Medulla oblongata (tissue), 1 donor: Measurements from ENCODE around the gene ACTN1.

Experiments used
- DNase-seq: peaks from one replicate; pipeline ENCODE4 v3.0.0-alpha.2; 2015; ENCODE audit errors: extremely low spot score

The ACTN1 gene

GRCh38 chr14:68888883-68889282, 90.2 kb downstream of the ACTN1 start:
- DNase-seq: no peak

DNA sequence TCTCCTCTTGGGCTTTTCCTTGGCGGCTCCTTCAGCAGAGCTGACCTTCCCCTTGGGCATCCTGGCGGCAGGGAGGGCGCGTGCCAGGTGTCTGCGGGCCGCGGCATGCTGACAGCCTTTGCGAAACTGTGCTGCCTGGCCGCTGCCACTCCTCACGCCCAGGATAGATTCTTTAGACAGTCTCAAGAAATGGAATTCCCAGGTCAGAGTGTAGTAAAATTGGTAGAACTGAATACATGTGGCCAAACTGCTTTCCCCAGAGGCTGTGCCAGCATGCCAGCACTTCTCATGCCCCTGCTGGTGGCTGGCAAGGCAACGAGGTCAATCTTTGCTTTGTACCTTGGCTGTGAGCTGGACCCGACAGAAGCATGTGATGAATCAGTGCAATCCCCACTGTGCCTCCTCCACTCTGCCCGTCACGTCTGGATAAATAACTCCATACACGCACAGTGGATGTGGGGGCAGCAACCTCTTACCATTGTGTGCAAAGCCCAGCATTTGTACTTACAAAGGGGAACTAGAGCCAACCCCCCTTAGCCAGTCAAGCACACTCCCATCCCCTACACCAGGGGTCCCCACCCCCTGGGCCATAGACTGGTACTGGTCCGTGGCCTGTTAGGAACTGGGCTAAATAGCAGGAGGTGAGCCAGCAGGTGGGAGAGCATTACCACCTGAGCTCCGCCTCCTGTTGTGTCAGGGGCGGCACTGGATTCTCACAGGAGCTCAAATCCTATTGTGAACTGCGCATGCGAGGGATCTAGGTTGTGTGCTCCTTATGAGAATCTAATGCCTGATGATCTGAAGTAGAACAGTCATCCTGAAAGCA, 90.9 kb downstream of the ACTN1 start:
- DNase-seq: no peak

DNA sequence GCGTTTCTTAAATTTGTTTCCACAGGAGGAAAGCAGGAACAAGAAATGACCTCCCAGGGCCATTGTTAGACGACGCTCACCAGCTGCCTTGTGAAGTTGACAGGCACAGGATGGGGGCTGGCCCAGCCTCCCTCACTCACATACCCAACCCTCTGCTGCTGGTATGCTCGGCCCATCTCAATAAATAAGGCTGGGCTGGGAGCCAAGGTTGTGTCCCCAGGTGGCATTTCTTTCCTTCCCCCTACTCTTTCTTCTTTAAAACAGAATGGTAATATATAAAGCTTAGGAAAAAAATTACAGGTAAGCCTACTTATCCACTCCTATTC, 93.0 kb downstream of the ACTN1 start:
- DNase-seq: no peak

- DNase-seq: no peak
Observed at GRCh38 chr14:68885226-68886108, 93.6 kb downstream of the ACTN1 start.

DNA sequence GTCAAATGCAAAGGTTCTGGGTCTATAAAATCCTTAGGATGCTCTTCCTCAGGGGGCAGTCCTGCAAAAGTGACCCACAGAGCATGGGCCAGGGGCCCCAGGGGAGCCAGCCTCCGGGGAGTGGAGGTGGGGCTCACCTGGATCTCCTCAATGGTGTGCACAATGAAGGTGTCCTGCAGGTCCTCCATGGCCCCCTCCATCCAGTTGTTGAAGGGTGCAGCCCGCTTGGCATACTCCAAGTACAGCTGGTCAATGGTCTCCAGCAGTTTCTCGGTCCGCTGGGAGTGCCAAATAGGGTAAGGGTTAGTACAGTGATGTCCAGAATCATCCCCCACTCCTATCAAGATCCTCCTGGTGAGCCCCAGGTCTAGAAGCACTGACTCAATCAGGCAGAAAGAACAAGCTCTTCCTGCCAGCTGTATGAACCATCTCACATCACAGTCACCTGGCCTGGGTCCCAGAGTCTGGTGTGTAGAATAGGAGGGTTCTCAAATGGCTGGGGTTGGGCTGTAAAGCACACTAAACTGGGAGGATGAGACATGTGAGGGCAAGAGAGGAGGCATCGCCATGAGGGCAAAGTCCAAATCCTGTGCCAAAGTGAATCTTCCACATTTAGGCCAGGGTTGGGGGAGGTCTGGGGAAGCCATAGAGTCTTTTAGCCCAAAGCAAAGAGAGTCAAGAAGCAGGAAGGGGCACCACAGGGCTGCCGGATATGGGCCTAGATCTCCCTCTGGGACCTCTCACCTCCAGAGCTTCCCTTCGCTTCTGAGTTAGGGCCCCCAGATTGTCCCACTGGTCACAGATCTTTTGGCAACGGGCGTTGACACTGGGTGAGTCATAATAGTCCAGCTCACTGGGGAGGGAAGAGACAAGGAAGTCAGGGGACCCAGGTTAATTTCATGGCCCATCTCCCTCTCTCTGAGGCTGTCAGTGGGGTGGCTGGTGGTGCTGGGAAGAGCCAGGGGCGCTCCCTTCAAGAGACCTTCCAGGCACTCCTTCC, 94.8 kb downstream of the ACTN1 start:
- DNase-seq: peak; percentile 3

GRCh38 chr14:68882235-68882634, 96.9 kb downstream of the ACTN1 start:
- DNase-seq: no peak

DNA sequence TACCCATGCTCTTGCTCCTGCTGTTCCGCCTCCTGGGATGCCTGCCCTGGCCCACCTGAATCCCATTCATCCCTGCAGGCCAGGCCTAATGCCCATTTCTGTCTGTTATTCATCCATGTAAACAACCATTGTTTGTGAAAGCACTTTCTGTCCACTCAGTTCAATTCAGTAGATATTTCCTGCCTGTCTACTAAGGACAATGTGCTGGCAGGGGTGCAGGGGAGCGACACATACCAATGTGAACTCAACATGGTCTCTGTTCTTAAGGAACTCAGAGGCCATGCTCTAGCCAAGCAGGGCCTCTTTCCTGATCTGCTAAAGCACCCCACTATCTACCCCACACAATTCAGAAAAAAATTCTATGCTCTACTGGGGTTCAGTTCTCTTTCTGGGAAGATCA, 97.7 kb downstream of the ACTN1 start:
- DNase-seq: no peak

- DNase-seq: no peak
Observed at GRCh38 chr14:68880581-68881105, 98.5 kb downstream of the ACTN1 start.

- DNase-seq: no peak
Observed at GRCh38 chr14:68879841-68880575, 99.1 kb downstream of the ACTN1 start.

DNA sequence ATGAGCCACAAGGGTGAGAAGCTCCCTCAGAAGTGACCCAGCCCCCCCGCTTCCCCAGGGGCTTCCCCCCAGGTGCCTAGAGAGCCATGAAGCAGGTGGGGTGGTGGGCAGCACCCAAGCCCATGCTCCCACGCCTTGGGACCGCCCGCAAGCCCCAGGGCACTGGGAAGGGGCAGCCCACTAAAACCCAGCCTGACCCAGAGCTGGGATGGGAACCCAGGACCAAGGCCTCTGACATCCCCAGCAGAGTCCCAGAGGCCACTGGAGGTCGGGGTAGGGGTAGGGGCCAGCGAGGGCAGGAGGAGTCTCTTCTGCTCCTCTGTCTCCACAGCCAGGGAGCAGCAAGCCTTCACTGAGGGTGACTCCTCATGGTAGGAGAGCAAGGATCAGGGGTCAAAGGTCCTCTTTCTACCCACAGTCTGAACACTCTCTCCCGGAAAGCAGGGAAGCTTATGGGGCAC, 99.8 kb downstream of the ACTN1 start:
- no peak for DNase-seq

- no peak for DNase-seq
Observed at GRCh38 chr14:68878908-68879307, 100.2 kb downstream of the ACTN1 start.

DNA sequence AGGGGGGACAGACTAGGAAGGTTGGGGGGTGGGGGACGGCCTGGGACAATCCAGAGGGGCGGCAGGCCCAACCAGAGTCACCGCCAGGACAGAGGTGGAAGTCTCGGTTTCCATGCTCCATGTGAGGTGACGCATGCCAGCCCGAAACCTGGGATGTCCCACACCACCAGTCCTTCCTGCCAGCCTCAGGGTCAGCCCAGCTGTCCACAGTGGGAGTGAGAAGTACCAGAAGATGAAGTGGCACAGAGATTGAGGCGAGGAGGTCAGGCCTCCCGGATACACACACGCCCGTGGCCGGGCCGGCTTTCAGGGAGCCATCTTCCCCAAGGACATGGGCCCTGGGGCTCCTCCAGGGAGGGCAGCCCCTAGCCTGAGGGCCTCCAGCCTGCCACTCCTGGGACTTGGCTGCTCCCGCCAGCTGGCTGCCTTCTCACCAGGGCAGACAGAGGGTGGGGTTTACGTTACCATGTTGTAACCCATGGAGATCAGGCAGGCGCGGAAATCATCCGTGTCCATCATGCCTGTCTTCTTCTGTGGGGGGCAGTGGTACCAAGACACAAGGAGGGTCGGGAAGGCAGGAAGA, 101.0 kb downstream of the ACTN1 start:
- no peak for DNase-seq

- DNase-seq: no peak
Observed at GRCh38 chr14:68876976-68877375, 102.1 kb downstream of the ACTN1 start.

- DNase-seq: no peak
Observed at GRCh38 chr14:68874746-68875155, 104.4 kb downstream of the ACTN1 start.

- no peak for DNase-seq
Observed at GRCh38 chr14:68873376-68873775, 105.7 kb downstream of the ACTN1 start.

DNA sequence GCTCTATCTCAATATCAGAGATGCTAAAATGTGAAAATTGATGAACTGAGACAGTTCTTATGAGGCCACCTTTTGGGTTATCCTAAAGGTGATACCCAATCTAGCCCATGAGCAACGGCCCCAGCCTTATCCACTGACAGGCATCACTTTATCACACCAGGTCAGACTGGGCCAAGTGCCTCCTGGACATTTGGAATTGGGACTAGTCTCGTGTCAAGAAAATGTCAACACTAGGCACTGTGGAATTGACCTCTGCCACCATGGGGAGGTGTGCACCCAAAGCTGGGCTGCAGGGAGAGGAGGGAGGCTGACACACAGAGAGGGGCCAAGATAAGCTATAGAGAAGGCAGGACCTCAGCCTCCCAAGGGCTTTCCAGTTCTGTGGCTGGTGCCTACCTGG, 107.7 kb downstream of the ACTN1 start:
- no peak for DNase-seq

DNA sequence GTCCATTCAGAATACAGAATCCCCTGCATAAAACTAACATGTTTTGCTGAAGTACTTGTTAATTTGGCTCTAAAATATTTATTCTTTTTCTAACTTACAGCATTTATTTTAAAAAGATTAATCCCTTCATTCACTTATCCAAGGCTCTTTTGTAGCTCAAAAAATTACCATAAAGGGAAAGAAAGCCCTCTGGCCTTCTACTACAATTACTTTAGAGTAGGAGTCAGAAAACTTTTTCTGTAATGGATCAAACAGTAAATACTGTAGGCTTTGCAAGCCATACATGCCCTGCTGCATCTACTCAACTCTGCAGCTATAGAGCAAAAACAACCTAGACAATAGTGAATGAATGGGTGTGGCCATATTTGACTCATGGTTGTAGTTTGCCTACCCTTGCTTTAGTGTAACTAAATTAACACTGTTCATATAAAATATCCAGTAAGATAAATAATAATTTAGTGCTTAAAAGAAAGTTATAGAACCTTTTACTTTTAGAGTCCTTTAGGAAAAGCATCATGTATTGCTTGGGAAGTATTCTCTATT, 112.0 kb downstream of the ACTN1 start:
- no peak for DNase-seq

GRCh38 chr14:68865542-68865941, 113.6 kb downstream of the ACTN1 start:
- no peak for DNase-seq

DNA sequence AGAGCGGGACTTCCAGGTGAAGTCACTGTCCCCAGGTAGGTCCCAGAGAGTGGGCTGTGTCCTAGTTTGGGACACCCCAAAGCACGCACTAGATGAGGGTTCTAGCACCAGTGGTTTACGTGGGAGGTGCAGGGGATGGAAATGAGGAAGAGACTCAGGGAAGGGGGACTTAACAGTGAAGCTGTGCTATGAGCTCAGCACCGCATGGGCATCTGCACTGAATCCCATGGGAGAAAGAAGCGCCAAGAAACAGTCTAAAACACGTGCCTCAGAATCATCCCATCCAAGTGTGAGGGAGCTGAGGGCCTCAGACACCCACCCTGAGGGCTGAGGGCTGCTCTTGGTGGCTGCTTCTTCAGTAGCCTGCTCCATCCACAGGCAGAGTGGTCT, 114.7 kb downstream of the ACTN1 start:
- DNase-seq: no peak
